ENCODE data around the gene TACC2.

Gene TACC2

DNA sequence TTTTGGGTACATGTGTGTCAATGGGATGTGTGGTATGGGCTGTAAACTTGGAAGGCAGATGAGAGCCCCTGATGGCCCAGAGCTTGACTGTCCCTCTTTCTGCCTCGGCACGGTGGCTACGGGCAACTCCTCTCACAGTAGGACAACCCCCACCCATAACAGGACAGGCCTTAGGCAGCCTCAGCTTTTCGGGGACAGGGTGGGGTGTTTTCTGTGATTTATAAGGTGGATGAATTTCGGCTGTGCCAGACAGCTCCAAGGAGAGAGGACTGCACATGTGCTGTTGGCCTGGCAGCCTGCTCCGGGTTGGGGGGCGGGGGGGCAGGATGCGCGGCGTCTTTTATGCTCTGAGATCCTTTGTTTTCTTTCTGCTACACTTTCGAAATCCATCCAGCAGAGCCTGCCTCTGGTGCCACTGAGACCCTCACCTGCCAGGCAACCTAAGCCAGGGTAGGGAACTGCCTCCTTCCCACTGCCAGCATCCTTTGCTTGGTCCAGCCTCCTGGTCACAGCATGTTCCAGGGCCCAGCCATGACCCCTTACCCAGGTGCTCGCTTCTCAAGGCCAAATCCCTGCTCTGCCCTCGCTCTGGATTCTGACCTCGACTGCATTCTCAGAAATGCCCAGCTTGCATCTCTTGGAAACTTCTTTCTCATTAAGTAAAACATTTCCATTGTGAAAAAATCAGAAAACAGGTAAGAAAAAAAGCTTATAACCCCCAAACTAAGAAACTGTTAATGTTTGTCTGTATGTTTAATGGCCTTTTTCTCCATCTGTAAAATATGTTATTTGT is 266.7 kb downstream of the TACC2 start:
- no peak for DNase-seq

DNA sequence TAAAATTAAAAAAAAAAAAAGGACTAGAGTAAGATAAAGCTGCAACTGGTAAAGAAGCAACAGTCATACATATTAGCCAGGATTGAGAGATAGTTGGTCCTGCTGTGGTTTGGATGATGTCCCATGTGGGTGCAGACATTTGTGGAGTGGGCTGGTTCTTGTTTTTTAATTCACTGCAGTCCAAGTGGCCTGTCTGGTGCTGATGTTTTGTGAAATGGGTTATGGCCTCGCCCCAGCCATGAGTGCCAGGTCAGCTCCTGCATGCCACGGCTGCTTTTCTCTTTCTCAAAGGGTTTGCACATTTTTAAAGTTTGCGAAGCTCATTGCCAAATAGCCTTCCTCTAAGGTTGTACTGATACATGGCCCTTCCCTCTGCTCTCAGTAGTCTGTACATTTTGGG is 268.1 kb downstream of the TACC2 start:
- no peak for DNase-seq

DNA sequence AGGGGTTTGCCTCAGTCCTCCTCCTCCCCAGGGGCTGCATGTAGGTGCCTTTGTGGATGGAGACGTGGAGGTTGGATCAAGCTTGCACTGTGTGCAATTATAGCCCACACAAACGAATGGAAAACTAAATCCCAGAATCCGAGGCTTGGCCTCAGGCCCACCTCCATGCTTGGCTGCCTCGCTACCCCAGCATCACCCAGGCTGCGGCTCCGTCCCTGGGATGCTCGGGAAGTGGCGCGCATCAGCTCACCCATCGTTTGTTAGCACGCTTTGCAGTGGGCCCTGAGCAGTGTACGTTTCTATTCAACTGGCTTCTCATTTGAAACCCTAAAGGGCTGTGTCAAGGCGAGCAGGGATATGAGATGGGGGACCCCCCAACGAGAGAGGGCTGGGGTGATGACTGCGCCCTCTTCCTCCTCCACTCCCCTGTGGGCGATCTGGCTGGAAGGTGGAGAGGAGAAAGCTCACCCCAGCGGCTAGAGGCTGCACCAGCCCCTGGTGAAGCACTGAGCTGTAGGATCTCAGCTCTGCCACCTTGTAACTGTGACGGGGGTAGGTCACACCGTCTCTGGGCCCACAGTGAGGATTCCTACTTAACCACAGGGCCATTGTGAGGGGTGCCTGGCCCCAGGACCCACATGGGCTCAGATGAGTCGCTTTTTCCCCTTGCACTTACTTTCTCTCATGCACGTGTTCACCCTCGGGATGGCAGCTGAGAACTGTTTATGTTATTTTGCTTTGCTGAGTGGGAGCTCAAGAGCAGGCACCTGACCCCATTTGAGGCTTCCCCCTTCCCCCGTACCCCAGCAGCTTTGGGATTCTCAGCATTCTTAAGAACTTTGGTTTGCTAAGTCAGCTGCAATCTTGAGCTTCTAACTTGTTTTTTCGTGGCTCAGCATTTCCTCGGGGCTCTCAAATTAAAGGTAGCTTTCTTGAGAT is 269.4 kb downstream of the TACC2 start:
- no peak for DNase-seq

DNA sequence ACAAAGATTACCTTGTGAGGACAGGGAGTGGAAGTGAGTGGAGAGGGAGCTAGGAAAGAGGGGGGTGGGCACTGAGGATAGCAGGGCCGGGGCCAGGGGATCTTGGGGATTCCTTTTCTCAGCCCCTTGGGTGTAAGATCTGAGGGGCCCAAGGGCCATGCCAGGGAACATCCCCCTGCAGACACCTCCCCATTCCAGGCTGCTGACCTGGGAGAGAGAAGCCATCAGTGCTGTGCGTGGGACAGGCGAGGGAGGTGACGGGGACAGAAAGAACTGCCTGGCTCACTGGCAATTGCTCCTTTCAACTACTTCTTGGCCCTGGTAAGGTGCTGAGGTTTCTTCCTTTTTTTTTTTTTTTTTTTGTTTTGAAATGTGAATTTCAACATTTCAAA is 270.1 kb downstream of the TACC2 start:
- no peak for DNase-seq

DNA sequence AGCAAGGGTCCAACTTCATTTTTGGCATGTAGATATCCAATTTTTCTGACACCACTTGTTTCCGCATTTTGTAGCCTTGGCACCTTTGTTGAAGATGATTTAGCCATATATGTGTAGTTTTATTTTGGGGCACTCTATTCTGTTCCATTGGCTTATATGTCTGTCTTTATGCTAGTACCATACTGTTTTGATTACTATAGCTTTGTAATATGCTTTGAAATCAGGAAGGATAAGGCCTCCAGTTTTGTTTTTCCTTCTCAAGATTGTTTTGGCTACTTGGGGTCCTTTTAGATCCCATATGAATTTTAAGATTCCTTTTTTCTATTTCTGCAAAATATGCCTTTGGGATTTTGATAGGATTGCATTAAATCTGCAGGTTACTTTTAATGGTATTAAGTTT is 272.6 kb downstream of the TACC2 start:
- DNase-seq, result no peak

DNA sequence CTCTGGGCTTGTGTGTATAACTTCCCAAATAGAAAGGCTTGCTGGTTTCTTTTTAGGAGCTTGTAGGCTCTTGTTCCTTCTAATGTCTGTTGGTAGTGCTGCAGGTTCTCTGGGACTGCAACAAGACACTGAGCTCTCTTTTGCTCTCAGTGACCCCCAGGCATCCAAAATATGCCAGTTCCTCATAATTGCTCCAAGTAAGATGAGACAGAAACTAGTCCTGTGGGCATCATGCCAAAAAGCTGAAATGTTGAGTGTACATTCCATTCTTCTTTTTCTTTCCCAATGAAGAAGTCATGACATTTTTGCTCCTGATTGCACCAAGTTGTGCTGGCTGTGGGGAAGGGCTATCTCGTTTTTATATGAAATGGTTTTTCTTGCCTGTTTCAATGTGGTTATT is 275.0 kb downstream of the TACC2 start:
- no peak for DNase-seq

DNA sequence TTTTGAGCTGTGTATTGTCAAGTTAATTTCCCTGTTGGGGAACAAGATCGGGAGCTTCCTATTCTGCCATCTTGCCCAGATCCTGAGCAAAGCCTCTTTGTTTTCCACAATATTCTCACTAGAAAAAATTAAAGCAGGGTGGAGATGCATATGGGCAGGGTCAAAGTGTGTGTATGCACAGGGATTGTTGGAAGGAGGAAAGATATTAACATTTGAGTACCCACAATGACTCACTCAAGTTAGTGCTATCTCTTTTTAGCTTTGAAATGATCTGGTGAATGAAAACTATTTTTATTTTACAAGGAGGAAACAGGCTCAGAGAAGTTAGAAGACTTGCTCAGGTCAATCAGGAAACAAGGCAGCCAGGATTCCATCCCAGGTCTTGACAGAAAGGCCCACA is 275.5 kb downstream of the TACC2 start:
- DNase-seq, result no peak

DNA sequence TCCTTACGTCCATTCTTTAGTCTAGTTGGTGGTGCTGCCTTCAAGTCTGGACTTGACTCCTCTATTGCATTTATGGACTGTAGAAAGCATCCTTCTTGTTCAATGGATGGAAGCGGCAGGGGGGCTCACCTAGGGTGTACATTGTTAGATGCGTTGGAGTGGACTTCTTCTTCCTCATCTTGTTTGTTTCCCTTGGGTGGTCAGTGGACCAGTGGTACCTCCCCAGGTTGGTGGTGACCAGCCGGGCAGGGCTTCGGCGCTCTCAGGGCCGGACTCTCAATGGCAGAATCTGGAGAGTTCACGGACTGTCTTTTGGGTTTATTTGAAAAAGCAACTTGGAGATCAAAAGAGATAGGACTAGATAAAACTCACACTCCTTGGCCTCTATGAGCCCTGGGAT is 276.0 kb downstream of the TACC2 start:
- DNase-seq, result no peak

DNA sequence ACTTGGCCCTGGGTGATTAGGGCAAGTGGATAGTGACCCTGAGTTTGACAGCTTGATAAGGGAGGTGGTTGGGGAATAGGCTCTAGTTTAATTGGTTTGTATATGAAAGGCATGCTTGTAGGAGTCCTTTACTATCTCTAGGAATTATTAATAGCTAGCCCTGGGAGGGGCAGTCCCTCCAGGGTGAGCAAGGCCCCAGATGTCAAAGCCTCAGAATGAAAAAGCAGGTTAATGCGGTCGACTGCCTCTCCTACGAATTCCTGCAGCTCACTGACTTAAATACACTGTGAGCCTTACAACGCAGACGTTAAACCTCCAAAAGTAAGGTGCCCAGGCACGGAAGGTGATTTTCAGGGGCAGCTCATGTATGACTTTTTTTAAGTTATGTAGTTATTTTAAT is 276.9 kb downstream of the TACC2 start:
- no peak for DNase-seq

DNA sequence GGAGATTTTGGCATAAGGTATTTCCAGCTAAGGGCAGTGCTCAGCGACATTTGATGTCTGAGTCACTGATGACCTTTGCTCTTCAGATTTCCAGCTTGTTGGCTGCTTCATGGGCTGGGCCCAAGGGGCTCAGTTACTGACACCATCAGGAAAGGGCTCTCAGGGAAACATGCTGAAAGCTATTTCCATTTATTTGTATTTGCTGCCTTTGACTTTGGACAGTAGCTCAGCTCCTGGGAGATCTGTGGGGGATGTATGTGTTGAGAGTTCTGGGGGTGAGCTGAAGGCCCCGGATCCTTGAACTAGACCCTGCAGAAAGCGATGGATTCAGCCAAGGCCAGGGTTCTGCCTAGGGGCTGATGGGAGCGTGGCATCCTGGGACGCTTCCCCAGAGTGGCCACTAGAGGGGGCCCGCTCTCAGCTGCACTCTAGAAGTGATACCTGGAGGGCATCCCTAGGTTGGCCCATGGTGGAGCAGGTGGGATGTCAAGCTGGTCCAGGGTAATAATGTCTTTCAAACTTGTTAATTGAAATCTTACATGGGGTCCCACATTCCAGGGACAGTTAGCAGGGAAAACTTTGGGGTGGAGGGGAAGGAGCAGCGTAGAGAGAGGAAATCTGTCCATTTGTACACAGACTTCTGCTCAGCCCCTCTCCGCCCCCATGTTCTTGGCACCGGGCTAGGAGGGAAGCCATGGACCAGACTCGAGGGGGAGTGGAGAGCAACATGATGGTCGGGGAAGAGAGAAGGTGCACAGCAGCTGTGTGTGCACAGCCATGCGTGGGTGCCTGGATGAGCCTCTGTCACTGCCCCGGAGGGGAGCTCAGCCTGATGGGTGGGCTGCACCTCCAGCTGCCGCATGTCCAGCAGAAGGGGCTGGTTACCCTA is 279.1 kb downstream of the TACC2 start:
- peak; percentile 23 for DNase-seq

DNA sequence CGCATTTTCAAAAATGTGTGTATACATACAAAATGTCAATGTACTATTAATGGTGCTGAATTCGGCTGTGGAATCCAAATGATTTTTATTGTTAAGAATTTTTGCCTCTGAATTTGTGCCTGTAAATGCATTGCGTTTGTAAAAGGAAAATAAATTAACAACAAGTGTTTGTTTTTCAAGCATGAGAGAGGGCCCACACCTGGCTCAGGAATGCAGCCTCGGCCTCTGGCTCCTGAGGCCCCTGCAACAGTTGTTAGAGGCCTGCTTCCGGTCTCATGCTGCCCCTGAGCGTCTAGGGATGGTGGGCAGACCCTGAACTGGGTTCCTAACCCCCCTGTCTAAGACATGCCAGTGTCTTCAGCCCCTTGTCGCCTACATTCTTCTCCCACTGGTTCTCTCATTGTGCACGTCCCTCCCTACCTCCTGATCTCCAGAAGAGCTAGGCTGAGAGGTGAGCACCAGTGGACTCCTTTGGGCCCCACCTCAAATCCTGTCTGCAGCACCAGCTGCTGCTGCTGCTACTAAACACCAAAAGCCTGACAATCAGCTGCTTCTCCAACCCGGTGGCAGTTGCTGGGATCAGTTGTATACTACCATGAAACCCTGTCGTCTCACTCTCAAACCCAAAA is 280.2 kb downstream of the TACC2 start:
- DNase-seq, result no peak

DNA sequence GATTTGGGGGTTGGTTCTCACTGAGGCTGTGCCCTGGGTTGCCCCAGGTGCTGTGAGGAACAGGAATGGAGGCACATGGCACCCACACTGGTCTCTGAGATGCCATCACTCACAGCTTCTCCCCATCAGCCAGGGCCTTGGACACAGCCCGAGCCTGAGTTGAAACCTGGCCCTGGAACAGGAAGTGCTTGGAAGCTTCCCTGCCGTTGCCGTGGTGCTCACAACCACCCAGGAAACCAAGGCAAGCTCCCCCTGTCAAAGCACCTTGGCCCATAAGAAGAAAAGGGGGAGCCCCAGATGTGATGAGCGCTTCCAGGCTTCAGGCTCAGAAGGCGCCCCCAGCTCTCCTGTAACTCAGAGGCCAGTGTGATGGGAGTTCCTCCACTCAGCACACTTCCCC is 282.1 kb downstream of the TACC2 start, which contains the start of gene BTBD16:
BTBD16 (plus strand) TSS at position 221 of the 400 bp plus-strand sequence. CDS start 3,786 bp downstream, outside the sequence.
- DNase-seq, result no peak

DNA sequence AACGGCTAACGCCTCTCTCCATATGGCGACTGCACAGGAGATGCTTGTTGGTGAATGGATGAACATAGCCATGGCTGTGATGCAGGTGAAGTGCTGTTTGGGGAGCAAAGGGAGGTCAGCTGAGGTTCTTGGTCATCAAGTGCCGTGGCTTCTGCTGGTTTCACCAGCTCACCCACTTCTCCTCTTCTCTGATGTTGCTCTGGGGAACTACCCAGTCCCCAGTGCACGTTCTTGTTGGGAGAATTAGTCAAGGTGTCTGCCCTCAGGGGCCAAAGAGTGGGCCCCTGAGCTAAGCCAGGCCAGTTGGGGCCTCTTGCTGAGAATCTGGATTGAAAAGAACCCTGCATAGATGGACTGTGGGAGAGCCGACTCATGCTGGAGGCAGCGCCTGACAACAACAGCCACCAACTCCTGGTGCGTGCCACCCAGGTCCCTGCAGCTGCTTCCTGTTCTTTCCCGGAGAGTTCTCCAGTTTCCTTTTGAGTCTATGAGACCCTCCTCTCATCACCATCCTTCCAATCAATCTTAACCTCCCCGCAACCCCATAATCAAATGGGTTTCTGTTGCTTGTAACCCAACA is 285.1 kb downstream of the TACC2 start:
- DNase-seq, result no peak

DNA sequence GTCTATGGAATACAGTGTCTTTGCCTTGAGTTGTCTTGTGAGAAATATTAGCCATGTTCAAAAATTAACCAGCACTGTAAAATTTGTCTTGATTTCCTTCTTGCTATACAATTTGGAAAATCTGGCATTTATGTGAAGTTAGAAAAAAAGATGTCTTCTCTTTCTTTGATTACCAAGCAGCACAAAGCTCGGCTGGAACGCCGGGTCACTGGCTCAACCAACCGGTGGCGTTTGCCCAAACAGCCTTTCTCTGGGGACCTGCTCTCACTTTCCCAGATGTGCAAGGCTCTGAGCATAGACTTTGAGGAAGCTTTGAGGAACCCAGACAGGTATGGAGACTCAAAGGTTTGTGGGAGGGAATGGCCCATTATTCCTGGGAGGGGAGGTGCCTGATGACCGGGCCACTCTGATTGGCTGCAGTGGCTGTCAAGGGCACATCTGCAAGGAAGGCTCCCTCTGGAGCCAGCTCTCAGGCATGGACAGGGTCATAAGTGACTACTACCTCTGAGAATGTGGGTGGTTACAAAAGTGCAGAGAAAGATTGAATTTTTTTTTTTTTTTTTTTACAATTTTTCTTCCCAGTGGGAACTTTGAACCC is 287.7 kb downstream of the TACC2 start:
- no peak for DNase-seq

DNA sequence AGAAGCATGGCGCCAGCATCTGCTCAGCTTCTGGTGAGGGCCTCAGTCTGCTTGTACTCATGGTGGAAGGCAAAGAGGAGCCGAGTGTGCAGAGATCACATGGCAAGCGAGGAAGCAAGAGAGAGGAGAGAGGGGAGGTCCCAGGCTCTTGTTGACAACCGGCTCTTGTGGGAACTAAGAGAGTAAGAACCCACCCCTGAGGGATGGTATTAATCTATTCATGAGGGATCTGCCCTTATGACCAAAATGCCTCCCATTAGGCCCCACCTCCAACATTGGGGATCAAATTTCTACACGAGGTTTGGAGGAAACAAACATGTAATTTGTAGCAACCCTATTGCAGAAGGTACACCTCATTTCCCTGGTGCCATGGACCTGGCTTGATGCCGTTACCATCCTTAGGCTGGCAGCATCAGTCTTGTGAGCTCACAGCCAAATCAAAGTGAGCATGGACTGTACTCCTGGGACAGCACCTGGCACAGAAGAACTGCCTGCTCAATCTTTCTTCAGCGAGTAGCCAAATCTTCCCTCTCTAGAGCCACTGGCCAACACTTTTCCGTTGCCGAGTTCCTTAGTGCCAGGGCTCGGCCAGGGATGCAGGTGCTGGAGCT is 288.7 kb downstream of the TACC2 start:
- no peak for DNase-seq

DNA sequence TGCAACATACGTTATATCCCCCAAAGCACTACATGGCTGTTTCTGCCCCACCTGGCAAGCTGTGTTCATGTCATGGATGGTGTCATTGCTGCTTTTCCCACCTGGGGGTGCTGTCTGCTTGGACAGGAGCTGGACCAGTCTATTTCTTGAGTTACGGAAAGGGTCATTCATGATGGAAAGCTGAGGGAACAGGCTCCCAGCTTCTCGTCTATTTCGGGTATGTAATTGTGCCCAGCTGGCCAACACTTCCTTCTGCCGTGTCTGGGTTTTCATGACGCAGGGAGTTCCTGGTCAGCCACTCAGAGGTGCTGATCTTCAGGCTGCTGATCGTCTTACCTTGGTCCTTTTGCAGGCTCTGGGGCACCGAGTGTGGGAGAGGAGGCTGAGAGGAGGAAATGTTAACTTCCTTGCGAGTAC is 290.8 kb downstream of the TACC2 start:
- peak; percentile 1 for DNase-seq

DNA sequence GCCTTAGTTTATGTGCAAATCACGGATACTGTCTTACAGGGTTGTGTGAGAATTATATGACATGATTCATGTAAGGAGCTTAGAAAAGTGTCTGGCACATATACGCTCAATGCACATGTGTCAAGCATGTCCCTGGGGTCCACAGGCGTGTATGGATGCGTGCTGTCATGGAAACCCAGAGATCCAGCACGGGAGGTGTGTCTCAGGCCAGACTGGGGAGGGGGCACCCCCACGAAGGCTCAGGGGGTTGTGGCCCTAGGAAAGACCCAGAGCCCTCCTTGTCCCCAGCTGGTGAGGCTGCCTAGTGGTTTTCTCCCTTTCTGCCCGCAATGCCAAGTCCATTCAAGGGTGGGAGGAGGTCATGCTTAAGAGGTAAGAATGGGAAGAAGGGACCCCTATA is 291.2 kb downstream of the TACC2 start:
- DNase-seq, result no peak

DNA sequence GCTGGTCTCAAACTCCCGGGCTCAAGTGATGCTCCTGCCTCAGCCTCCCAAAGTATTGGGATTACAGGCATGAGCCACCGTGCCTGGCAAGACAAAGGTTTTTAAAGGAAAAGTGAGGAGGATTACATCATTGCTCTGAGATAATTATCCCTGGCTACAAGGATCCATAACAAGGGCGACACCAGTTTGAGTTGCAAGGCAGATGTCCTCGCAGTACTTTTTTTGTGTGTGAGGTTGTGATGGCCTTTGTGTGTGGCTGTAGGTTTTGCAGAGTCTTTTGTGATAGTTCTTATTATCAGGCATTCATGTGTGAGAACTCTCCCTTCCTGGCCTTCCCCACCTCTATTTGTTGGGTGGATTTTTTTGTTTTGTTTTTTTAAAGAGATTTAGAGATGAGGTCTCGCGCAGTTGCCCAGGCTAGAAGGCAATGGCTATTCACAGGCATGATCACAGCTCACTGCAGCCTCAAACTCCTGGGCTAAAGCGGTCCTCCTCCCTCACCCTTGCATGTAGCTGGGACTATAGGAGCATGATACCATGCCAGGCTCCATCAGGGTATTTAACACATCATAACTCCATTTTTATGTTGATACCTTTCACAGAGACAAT is 292.2 kb downstream of the TACC2 start:
- no peak for DNase-seq

DNA sequence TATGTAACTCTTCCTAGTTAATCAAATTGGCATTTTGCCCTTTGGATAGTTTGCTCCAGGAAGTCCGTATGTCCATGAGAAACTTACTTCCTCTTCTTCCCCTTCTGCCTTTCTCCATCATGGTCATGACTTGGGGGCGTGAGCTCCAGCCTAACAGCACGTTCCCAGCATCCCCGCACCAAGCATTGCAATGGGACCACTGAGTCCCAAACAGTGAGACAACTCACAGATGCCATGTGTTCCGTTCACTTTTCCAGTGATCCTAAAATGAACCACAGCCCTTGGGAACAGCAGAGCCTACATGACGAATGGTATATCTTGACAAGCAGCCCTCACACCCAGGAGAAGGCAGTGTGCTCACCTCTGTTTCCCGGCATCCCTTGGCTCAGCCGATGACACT is 292.8 kb downstream of the TACC2 start:
- no peak for DNase-seq

DNA sequence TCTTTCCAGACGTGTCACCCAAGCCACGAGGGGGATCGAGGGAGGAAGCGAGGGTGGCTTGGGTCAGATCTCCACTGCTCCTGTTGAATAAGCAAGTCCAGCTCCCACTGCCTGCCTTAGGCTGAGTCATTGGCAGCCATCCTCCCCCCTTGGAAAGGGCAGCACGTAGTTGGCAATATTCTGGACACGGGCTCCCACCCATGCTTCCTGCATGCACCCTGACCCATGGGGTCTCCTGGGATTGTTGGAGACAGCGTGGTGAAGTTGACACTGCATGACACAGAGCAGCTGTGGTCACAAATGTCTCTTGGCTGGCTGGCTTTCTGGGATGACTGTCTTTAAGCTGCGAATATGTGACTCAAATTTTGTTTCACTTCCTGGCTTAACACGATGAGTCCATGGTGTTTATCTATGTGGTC is 293.3 kb downstream of the TACC2 start:
- no peak for DNase-seq

DNA sequence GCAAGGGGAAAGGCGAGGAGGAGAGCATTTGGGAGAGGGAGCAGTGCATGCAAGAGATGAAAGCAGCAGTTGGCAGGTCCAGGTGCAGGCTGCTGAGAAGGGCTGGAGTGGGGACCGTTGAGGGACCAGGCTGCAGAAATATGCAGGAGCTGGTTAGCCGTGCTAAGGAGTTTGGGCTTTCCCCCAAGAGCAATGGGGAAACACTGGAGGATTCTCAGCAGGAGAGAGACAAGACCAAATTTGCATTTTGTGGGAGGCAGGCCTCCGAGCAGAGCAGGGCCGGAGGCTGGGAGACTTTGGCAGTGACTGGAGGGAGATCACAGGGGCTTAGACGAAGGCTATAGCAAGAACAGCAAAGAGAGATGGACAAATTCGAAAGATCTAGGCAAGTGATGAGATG is 293.9 kb downstream of the TACC2 start:
- no peak for DNase-seq

Measured in NCI-H345 (cell line).